ENCODE measurements around the gene BCAS4. TPM values are rescaled to one million over a fixed set of nuclear protein-coding genes. Genes with fewer than 3 reads are reported as not detected.
A peak's percentile ranks its signal among the peaks of the same experiment; 100 is the strongest.

Gene BCAS4
- total RNA-seq, 8 experiments from 2014 or later = 2.4 to 20.3 (median 12.0) TPM

- in situ Hi-C loops (cut with MboI; ENCODE audit: low pct_unique_long_range_greater_than_20kb in 2 of 9, low sequenced_read_pairs in 9 of 9, unreplicated experiment in 9 of 9) = no loop called here
- no peaks in the 10 kb centered on the region for H3K4me1 ChIP-seq (replicated peaks in 1 of 2)
- H3K27ac ChIP-seq = no peak overlapping the region
- no peak overlapping the region for H3K4me3 ChIP-seq
- 47 to 100% (median 87%) methylated on average over 2 to 6 of the region's 11 CpGs; no CpG with 5 or more reads in 3 of the 10 experiments for WGBS, 10 experiments
- no peak for ATAC-seq (replicated peaks in 6 of 8)
Observed at GRCh38 chr20:50883856-50884255, 89.0 kb downstream of the BCAS4 start.

- WGBS, 10 experiments = 54 to 100% (median 90%) methylated on average over 1 to 5 of the region's 7 CpGs; no CpG with 5 or more reads in 3 of the 10 experiments
- peak in 1 of 8 experiments; percentile 31 for ATAC-seq (replicated peaks in 6 of 8)
- H3K4me3 ChIP-seq = no peak overlapping the region
- in situ Hi-C loops (cut with MboI; ENCODE audit: low pct_unique_long_range_greater_than_20kb in 2 of 9, low sequenced_read_pairs in 9 of 9, unreplicated experiment in 9 of 9) = no loop called here
- H3K27ac ChIP-seq = no peak overlapping the region
- no peaks in the 10 kb centered on the region for H3K4me1 ChIP-seq (replicated peaks in 1 of 2)
Observed at GRCh38 chr20:50885068-50885467, 90.2 kb downstream of the BCAS4 start.

- H3K4me1 ChIP-seq (replicated peaks in 1 of 2) = no peaks in the 10 kb centered on the region
- no peak overlapping the region for H3K4me3 ChIP-seq
- no peak for ATAC-seq (replicated peaks in 6 of 8)
- H3K27ac ChIP-seq = no peak overlapping the region
- WGBS, 10 experiments = 20 to 100% (median 91%) methylated on average over 1 to 5 of the region's 5 CpGs; no CpG with 5 or more reads in 2 of the 10 experiments
- in situ Hi-C loops (cut with MboI; ENCODE audit: low pct_unique_long_range_greater_than_20kb in 2 of 9, low sequenced_read_pairs in 9 of 9, unreplicated experiment in 9 of 9) = no loop called here
Observed at GRCh38 chr20:50885781-50886180, 90.9 kb downstream of the BCAS4 start.

GRCh38 chr20:50886184-50886790 is 91.4 kb downstream of the BCAS4 start:
- Histone ChIP-seq H3K4me1 (replicated peaks in 1 of 2) (no peaks in the 10 kb centered on the region), H3K27ac (no peak overlapping the region), H3K4me3 (no peak overlapping the region)
- ATAC-seq (replicated peaks in 6 of 8) = no peak
- in situ Hi-C loops (cut with MboI; ENCODE audit: low pct_unique_long_range_greater_than_20kb in 2 of 9, low sequenced_read_pairs in 9 of 9, unreplicated experiment in 9 of 9) = no loop called here
- WGBS, 10 experiments = 79 to 100% (median 91%) methylated on average over 1 to 9 of the region's 12 CpGs; no CpG with 5 or more reads in 3 of the 10 experiments

GRCh38 chr20:50887576-50887975 is 92.7 kb downstream of the BCAS4 start:
- Histone ChIP-seq H3K27ac (no peak overlapping the region), H3K4me3 (no peak overlapping the region), H3K4me1 (replicated peaks in 1 of 2) (no peaks in the 10 kb centered on the region)
- no peak for ATAC-seq (replicated peaks in 6 of 8)
- 89 to 100% (median 100%) methylated on average over 2 to 3 of the region's 3 CpGs; no CpG with 5 or more reads in 3 of the 10 experiments for WGBS, 10 experiments
- in situ Hi-C loops (cut with MboI; ENCODE audit: low pct_unique_long_range_greater_than_20kb in 2 of 9, low sequenced_read_pairs in 9 of 9, unreplicated experiment in 9 of 9) = no loop called here

- Histone ChIP-seq H3K4me3 (no peak overlapping the region), H3K27ac (no peak overlapping the region), H3K4me1 (replicated peaks in 1 of 2) (no peaks in the 10 kb centered on the region)
- WGBS, 10 experiments = 71 to 100% (median 86%) methylated on average over 1 to 5 of the region's 5 CpGs; no CpG with 5 or more reads in 3 of the 10 experiments
- in situ Hi-C loops (cut with MboI; ENCODE audit: low pct_unique_long_range_greater_than_20kb in 2 of 9, low sequenced_read_pairs in 9 of 9, unreplicated experiment in 9 of 9) = no loop called here
- peak in 1 of 8 experiments; percentile 17 for ATAC-seq (replicated peaks in 6 of 8)
Observed at GRCh38 chr20:50891138-50891537, 96.3 kb downstream of the BCAS4 start.

GRCh38 chr20:50892394-50892793 is 97.5 kb downstream of the BCAS4 start:
- Histone ChIP-seq H3K27ac (no peak overlapping the region), H3K4me3 (no peak overlapping the region), H3K4me1 (replicated peaks in 1 of 2) (no peaks in the 10 kb centered on the region)
- WGBS, 10 experiments = 82 to 100% (median 97%) methylated on average over 2 to 7 of the region's 8 CpGs; no CpG with 5 or more reads in 2 of the 10 experiments
- ATAC-seq (replicated peaks in 6 of 8) = no peak
- in situ Hi-C loops (cut with MboI; ENCODE audit: low pct_unique_long_range_greater_than_20kb in 2 of 9, low sequenced_read_pairs in 9 of 9, unreplicated experiment in 9 of 9) = no loop called here

GRCh38 chr20:50893620-50894019 is 98.8 kb downstream of the BCAS4 start:
- in situ Hi-C loops (cut with MboI; ENCODE audit: low pct_unique_long_range_greater_than_20kb in 2 of 9, low sequenced_read_pairs in 9 of 9, unreplicated experiment in 9 of 9) = no loop called here
- 80 to 100% (median 100%) methylated on average over 1 to 5 of the region's 7 CpGs; no CpG with 5 or more reads in 3 of the 10 experiments for WGBS, 10 experiments
- H3K4me3 ChIP-seq = no peak overlapping the region
- H3K4me1 ChIP-seq (replicated peaks in 1 of 2) = peaks cover 0 to 4% of the 10 kb centered on the region in 2 donors
- no peak overlapping the region for H3K27ac ChIP-seq
- no peak for ATAC-seq (replicated peaks in 6 of 8)

GRCh38 chr20:50895111-50895830 is 100.4 kb downstream of the BCAS4 start:
- Histone ChIP-seq H3K27ac (no peak overlapping the region), H3K4me1 (replicated peaks in 1 of 2) (peaks cover 0 to 4% of the 10 kb centered on the region in 2 donors), H3K4me3 (no peak overlapping the region)
- in situ Hi-C loops (cut with MboI; ENCODE audit: low pct_unique_long_range_greater_than_20kb in 2 of 9, low sequenced_read_pairs in 9 of 9, unreplicated experiment in 9 of 9) = no loop called here
- WGBS, 10 experiments = 60 to 100% (median 92%) methylated on average over 1 to 8 of the region's 8 CpGs
- ATAC-seq (replicated peaks in 6 of 8) = peak in 1 of 8 experiments; percentile 16

- H3K4me1 ChIP-seq (replicated peaks in 1 of 2) = peaks cover 0 to 4% of the 10 kb centered on the region in 2 donors
- WGBS, 10 experiments = 60 to 100% (median 100%) methylated on average over 1 of the region's 1 CpG; no CpG with 5 or more reads in 3 of the 10 experiments
- in situ Hi-C loops (cut with MboI; ENCODE audit: low pct_unique_long_range_greater_than_20kb in 2 of 9, low sequenced_read_pairs in 9 of 9, unreplicated experiment in 9 of 9) = no loop called here
- peak overlapping the region in 1 of 2 donors; percentile 64 for H3K27ac ChIP-seq
- ATAC-seq (replicated peaks in 6 of 8) = peak in 3 of 8 experiments; percentile 52 to 77 (median 59)
- no peak overlapping the region for H3K4me3 ChIP-seq
Observed at GRCh38 chr20:50898475-50898874, 103.6 kb downstream of the BCAS4 start.

GRCh38 chr20:50900261-50900660 is 105.4 kb downstream of the BCAS4 start:
- peak in 1 of 8 experiments; percentile 41 for ATAC-seq (replicated peaks in 6 of 8)
- H3K4me3 ChIP-seq = no peak overlapping the region
- WGBS, 10 experiments = 93 to 100% (median 100%) methylated on average over 1 to 7 of the region's 7 CpGs
- peaks cover 0 to 4% of the 10 kb centered on the region in 2 donors for H3K4me1 ChIP-seq (replicated peaks in 1 of 2)
- in situ Hi-C loops (cut with MboI; ENCODE audit: low pct_unique_long_range_greater_than_20kb in 2 of 9, low sequenced_read_pairs in 9 of 9, unreplicated experiment in 9 of 9) = no loop called here
- no peak overlapping the region for H3K27ac ChIP-seq

- 85 to 100% (median 100%) methylated on average over 1 of the region's 1 CpG; no CpG with 5 or more reads in 1 of the 10 experiments for WGBS, 10 experiments
- Histone ChIP-seq H3K4me3 (no peak overlapping the region), H3K4me1 (replicated peaks in 1 of 2) (peaks cover 2 to 4% of the 10 kb centered on the region in 2 donors), H3K27ac (no peak overlapping the region)
- ATAC-seq (replicated peaks in 6 of 8) = no peak
- in situ Hi-C loops (cut with MboI; ENCODE audit: low pct_unique_long_range_greater_than_20kb in 2 of 9, low sequenced_read_pairs in 9 of 9, unreplicated experiment in 9 of 9) = no loop called here
Observed at GRCh38 chr20:50901301-50901700, 106.4 kb downstream of the BCAS4 start.

GRCh38 chr20:50903353-50904051 is 108.6 kb downstream of the BCAS4 start:
- H3K4me3 ChIP-seq = no peak overlapping the region
- no peak for ATAC-seq (replicated peaks in 6 of 8)
- in situ Hi-C loops (cut with MboI; ENCODE audit: low pct_unique_long_range_greater_than_20kb in 2 of 9, low sequenced_read_pairs in 9 of 9, unreplicated experiment in 9 of 9) = no loop called here
- WGBS, 10 experiments = 42 to 100% (median 80%) methylated on average over 1 to 8 of the region's 8 CpGs; no CpG with 5 or more reads in 1 of the 10 experiments
- no peak overlapping the region for H3K27ac ChIP-seq
- H3K4me1 ChIP-seq (replicated peaks in 1 of 2) = peaks cover under 1 to 6% of the 10 kb centered on the region in 2 donors
